ENCODE data around the gene JPH3.

JPH3 gene

GRCh38 chr16:87681981-87682570 lies 79.8 kb downstream of the JPH3 start:
- DNase-seq (ENCODE audit: low read depth), result no peak

- no peak for DNase-seq (ENCODE audit: low read depth)
Measured at GRCh38 chr16:87682852-87683399, 80.6 kb downstream of the JPH3 start.

- DNase-seq (ENCODE audit: low read depth), result no peak
Measured at GRCh38 chr16:87684106-87684677, 81.9 kb downstream of the JPH3 start.

GRCh38 chr16:87684711-87685404 lies 82.5 kb downstream of the JPH3 start:
- no peak for DNase-seq (ENCODE audit: low read depth)

GRCh38 chr16:87685405-87685755 lies 83.1 kb downstream of the JPH3 start:
- no peak for DNase-seq (ENCODE audit: low read depth)

- no peak for DNase-seq (ENCODE audit: low read depth)
Measured at GRCh38 chr16:87685766-87686165, 83.5 kb downstream of the JPH3 start.

GRCh38 chr16:87686697-87687096 lies 84.4 kb downstream of the JPH3 start:
- DNase-seq (ENCODE audit: low read depth), result no peak

- no peak for DNase-seq (ENCODE audit: low read depth)
Measured at GRCh38 chr16:87687126-87687910, 85.0 kb downstream of the JPH3 start.

GRCh38 chr16:87687998-87688529 lies 85.8 kb downstream of the JPH3 start:
- no peak for DNase-seq (ENCODE audit: low read depth)

GRCh38 chr16:87688876-87689815 lies 86.8 kb downstream of the JPH3 start:
- no peak for DNase-seq (ENCODE audit: low read depth)

GRCh38 chr16:87689956-87690465 lies 87.7 kb downstream of the JPH3 start:
- no peak for DNase-seq (ENCODE audit: low read depth)

GRCh38 chr16:87690911-87691685 lies 88.8 kb downstream of the JPH3 start:
- no peak for DNase-seq (ENCODE audit: low read depth)

- no peak for DNase-seq (ENCODE audit: low read depth)
Measured at GRCh38 chr16:87691686-87692079, 89.4 kb downstream of the JPH3 start.

- DNase-seq (ENCODE audit: low read depth), result no peak
Measured at GRCh38 chr16:87692176-87692575, 89.9 kb downstream of the JPH3 start.

- DNase-seq (ENCODE audit: low read depth), result no peak
Measured at GRCh38 chr16:87692756-87693155, 90.4 kb downstream of the JPH3 start.

GRCh38 chr16:87693827-87694226 lies 91.5 kb downstream of the JPH3 start:
- DNase-seq (ENCODE audit: low read depth), result no peak

GRCh38 chr16:87694441-87695125 lies 92.3 kb downstream of the JPH3 start:
- no peak for DNase-seq (ENCODE audit: low read depth)

GRCh38 chr16:87695534-87695933 lies 93.2 kb downstream of the JPH3 start:
- no peak for DNase-seq (ENCODE audit: low read depth)

- DNase-seq (ENCODE audit: low read depth), result no peak
Measured at GRCh38 chr16:87696726-87697125, 94.4 kb downstream of the JPH3 start.

GRCh38 chr16:87697256-87697655 lies 94.9 kb downstream of the JPH3 start:
- DNase-seq (ENCODE audit: low read depth), result no peak

All from stimulated activated CD8-positive, alpha-beta memory T cell treated with anti-CD3 and anti-CD28 coated beads, Interleukin-15, amount 100 ng/mL, for 24 hours (primary cell).